Measurements from ENCODE around the gene VWA8.
"Not testable (repeated sequence)": the region's sequence is repeated elsewhere in the genome, so short reads cannot be mapped to it uniquely, and the experiment has no call there.

Gene VWA8

DNA sequence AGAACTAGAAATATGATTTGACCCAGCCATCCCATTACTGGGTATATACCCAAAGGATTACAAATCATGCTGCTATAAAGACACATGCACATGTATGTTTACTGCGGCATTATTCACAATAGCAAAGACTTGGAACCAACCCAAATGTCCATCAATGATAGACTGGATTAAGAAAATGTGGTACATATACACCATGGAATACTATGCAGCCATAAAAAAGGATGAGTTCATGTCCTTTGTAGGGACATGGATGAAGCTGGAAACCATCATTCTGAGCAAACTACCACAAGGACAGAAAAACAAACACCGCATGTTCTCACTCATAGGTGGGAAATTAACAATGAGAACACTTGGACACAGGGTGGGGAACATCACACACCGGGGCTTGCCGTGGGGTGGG, 38.0 kb downstream of the VWA8 start:
- not testable (repeated sequence) for DNase-seq (ENCODE audit: low spot score)

DNA sequence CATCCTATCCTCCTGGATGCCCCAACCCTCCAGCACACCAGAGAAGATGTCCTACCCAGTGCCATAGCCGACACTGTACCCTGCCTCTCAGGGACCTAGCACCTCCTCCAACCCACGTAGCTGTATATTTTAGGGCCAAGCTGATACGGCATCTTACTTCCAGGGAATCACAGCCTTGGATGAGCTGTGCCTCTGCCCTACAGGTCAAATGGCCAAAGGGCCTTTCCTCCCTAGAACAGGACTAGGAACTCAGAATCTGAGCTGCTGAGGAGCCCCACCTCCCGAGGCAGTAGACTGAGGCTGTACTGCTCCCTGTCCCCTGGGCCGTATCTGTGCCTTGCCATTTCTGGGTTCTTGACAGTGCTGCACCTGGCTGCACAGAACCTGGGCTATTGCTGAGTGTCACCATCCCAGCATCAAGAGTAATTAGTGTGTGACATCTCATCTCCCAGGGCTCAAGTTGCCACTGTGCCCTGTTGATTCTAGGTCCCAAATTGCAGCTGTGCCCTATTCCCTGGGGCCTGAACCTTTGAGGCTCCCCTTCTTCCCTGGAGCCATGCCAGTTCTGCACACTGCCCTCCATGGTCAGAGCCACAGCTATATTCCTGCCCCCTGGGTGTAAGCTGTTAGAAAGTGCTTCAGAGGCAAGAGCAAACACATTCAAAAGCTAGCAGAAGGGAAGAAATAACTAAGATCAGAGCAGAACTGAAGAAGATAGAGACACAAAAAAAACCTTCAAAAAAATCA, 41.0 kb downstream of the VWA8 start:
- DNase-seq (ENCODE audit: low spot score): no peak

DNA sequence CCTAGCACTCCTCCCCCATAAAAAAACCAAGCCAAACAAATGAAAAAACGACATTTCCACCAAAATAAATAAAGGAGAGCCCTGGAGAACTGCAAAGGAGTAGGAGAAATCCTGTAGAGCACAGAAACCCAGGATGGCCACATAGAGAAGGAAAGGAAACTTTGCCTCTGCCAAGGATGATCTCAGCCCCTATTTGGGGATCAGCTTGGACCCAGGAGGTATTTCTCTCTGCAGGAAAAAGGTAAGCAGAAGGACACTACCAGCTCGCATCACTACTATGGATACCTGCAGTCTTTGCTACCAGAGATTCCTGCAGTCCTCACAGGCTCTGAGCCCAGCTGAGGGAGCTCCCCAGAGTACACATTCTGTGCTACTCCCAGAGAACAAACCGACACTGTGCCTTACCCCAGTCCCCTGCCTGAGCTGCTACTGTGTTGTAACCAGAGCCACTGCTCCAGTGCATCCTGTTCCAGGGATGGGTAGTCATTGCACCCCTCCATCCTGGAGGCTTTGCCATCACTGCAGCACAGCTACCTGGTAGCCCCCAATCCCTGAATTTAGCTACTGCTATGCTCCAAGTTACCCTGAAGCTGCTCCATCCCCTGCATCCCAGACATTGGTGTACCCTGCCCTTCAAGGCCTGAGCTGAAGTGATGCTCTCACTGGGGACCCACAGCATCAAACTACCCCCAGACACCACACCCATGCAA, 41.7 kb downstream of the VWA8 start:
- DNase-seq (ENCODE audit: low spot score): no peak

DNA sequence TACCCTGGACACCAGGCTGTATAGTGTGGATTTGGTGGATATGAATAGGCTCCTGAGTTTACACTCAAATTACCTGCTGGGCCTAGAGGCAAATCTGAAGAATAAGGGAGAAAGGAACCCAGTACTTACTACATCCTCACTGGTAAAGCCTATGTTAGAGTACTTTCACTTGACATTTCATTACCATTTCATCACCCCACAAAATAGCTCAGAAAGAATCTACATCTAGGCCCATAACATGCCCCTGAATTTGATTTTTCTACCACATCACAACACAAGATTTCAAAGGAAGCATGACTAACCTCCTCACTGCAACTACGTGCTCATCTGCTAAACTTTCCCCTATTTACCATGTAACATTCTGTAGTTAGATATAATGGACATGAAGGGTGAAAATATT, 43.3 kb downstream of the VWA8 start:
- no peak for DNase-seq (ENCODE audit: low spot score)

DNA sequence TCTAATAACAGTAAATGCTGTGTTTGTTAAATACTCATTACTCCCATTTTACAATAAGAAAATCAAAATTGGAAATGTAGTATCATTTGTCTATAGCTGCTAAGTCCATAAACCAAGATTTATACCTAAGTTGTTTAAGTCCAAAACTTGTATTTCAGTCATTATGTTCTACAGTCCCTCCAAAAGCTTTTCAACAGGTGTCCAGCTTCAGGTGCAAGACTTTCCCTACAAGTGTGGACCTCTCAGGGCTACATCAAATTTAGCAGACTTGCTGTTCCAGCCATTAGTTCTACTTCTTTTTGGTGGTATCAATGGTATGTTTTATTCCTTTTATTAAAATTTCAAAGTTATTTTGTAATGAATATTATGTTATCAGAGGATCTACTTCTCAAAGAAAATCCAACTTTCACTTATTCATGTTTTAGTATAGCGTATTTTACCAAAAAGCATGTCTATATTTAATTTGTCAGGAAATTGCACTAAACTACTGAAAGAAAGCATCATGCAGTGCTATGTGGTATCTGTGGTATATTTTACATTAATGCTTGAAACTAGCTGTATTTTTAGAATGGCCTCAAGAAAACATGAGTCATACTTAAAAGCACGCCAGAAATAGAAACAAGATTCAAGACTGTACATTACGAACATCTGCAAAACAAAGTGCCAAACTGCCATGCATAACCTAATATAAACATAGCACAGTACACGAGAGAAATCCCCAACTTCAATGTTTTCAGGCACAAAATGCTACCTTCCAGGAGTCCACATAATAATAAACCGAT, 44.5 kb downstream of the VWA8 start:
- DNase-seq (ENCODE audit: low spot score): no peak

DNA sequence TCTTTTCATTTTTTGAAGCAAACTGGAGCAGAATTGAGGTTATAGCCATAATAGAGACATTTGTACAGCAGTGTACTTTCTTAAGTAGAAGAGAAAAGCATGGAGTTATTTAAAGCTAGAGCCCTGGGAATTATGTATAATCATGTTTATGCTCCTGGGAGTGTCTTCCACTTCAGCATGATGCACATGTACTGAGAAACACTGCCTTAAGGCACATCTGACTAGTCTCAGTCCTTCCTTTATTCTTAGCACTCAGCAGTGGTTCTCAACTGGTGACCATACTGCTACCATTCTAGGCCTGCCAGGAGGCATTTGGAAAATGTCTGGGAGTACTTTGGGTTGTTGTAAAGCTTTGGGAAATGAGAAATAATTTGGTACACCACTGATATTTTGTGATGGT, 45.8 kb downstream of the VWA8 start:
- no peak for DNase-seq (ENCODE audit: low spot score)

DNA sequence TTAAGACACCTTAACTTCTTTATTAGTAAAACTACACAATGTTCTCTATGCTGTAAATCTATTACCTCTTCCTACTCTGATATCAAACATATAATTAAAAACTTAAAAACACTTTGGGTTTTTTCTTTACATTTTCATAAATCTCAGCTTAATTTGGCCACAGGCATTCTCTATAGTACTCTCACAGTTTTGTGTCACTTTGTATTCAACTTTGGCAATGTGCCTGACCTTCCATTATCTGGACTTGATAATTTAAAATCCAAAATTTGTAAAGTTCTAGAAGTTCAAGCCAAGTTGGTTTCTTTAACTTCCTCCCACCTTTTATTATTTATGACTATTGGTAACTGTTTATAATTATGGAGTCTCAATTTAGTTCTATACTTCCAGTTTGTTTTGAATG, 46.4 kb downstream of the VWA8 start:
- DNase-seq (ENCODE audit: low spot score): no peak

DNA sequence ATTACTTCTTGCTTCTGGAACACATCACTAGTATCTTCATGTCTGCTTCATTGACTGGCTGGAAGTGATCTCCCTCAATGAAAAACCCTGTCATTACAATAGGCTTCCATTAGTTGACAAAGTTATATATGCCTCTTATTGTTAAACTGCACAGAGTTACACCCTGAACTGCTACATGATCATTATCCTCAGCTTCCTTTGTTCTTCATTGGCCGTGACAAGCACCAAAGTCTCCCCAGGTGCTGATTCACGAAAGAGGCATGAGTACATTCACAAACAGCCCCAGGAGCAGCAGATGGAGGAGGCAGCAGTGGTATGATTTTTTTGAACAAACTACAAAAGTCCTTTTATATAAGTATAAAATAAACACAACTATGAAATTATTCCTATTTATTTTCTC, 51.4 kb downstream of the VWA8 start:
- no peak for DNase-seq (ENCODE audit: low spot score)

DNA sequence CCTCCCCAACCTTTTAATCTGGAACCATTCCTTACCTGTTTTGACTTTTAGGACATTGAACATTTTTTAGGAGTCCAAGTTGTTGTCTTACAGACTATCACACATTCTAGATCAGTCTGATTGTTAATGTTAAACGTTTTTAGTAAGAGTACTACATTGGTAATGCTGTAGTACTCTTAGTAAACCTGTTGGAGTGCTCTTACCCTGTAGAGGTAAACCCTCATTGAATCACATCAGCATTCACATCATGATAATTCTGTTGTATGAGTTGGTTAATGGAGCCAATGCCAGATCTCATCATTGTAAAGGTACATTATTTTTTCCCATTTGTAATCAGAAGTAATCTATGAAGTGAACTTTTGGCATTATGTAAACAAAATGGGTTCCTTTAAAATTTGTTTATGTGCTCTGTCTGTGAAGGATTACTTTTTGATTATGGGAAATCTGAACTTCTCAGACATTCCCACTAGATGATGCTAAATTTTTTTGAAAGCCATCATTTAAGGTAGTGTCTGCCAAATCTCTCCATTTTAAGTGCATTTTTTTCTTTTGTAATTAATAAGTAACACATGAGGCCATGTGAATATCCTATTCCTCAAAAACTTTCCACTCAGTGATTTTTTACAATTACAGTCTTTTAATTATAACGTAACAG, 55.2 kb downstream of the VWA8 start:
- no peak for DNase-seq (ENCODE audit: low spot score)

DNA sequence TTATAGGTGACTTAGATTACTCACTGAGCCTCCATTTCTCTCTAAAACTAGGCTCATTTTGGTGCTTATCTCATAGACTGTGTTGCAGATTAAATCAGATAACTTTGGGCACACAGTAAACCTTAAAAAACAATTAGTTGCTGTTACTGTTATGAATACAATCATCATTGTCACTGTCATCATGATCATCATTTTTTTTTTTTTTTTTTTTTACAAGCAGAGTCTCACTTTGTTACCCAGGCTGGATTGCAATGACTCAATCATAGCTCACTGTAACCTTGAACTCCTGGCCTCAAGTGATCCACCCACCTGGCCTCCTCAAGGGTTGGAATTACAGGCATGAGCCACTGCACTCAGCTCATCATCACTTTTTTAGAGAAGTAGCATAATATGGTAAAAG, 60.0 kb downstream of the VWA8 start:
- DNase-seq (ENCODE audit: low spot score): no peak

DNA sequence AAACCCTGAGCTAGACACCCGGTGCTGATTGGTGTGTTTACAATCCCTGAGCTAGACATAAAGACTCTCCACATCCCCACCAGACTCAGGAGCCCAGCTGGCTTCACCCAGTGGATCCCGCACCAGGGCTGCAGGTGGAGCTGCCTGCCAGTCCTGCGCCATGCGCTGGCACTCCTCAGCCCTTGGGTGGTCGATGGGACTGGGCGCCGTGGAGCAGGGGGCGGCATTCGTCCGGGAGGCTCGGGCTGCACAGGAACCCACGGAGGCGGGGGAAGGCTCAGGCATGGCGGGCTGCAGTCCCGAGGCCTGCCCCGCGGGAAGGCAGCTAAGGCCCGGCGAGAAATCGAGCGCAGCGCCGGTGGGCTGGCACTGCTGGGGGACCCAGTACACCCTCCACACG, 62.5 kb downstream of the VWA8 start:
- not testable (repeated sequence) for DNase-seq (ENCODE audit: low spot score)

DNA sequence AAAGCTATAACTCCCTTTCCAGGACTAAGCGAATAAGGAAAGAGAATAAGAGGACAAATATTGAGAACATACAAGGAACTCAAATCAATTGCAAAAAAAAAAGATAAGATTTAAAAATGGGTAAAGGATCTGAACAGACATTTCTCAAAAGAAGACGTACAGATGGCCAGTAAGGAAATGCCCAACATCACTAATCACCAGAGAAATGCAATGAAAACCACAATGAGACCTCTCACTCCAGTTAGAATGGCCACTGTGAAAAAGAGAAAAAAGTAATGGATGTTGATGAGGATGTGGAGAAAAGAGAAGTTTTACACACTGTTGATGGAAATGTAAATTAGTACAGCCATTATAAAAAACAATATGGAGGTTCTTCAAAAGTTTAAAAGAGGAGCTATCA, 63.8 kb downstream of the VWA8 start:
- no peak for DNase-seq (ENCODE audit: low spot score)

DNA sequence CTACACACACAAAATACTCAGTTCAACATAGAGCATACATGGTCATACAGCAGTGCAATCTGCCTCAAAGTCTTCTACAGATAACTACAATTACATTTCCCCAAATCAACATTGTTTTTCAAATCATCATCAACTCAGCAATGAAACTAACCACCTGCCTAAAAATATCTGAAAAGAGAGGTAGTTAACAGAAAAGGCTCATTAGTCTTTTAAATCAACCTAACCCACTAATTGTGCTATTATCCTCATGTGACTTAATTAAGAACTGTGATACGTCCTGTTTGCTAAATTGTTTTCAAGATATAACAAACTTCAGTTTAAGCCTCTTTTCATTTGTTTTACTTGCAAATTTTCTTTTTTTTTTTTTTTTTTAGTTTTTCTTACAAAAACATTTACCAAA, 65.4 kb downstream of the VWA8 start:
- DNase-seq (ENCODE audit: low spot score): no peak

DNA sequence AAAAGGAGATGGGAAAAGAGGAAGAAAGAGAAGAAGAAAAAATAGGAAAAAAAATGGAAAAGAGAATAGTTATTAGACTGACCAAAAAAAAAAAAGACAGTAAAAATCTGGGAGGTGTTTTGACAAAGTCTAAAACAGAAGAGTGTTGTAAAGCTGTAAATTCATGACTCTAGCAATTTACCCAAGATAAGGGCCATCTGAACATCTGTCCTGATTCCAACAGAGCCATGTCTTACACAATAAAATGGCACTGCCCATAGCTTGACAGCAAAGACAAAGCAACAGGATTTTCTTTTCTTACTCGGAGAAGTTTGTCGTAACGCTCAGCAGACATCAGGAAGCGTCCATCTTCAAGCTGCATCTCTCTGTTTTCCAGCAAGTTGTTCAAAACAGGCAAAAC, 69.8 kb downstream of the VWA8 start:
- no peak for DNase-seq (ENCODE audit: low spot score)

DNA sequence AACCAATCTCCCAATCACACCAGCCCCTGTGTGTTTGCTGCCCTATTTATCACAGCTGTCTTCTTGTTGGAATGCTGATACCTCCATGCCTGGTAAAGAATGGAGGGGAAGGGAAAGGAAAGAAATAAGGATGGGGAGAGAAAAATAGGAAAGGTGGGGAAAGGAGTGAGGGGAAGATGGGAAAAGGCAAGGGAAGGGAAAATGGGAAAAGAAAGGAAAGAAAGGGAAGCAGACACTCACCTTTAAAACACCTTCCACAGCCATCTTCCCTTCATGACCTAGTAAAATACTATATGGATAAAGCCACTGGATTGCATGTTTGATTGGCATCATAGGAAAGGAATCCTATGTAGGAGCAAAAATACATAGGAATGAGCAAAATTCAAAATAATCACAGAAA, 77.8 kb downstream of the VWA8 start:
- no peak for DNase-seq (ENCODE audit: low spot score)

DNA sequence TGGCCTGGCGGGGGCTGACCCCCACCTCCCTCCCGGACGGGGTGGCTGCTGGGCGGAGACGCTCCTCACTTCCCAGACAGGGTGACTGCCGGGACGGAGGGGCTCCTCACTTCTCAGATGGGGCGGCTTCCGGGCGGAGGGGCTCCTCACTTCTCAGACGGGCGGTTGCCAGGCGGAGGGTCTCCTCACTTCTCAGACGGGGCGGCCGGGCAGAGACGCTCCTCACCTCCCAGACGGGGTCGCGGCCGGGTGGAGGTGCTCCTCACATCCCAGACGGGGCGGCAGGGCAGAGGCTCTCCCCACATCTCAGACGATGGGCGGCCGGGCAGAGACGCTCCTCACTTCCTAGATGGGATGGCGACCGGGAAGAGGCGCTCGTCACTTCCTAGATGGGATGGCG, 79.0 kb downstream of the VWA8 start:
- not testable (repeated sequence) for DNase-seq (ENCODE audit: low spot score)

DNA sequence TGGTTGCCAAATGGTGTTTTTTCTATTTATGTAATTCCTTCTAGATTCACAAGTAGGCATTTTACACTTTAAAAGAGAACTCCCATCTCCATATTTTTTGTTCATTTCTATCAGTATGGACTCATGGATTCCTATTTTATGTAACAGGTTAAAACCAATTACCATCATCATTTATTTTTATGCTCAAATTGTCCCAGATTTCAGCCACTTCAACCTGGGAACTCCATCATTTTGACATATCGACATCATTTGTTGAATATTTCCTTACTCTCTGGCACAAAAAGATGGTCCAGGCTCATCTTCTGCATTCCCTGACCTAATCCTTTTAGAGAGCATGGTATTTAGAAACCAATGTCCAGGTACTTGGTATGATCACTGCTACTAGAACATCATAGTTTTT, 79.9 kb downstream of the VWA8 start:
- DNase-seq (ENCODE audit: low spot score): no peak

DNA sequence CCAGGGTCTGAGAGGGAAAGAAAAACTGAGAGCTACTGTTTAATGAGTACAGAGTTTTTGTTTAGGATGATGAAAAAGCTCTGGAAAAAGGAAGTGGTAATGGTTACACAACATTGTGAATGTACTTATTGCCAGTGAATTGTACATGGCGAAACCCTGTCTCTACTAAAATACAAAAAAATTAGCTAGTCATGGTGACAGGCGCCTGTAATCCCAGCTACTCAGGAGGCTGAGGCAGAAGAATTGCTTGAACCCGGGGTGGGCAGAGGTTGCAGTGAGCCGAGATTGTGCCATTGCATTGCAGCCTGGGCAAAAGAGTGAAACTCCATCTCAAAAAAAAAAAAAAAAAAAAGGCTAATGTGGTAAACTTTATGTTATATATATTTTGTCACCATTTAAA, 96.3 kb downstream of the VWA8 start:
- no peak for DNase-seq (ENCODE audit: low spot score)

DNA sequence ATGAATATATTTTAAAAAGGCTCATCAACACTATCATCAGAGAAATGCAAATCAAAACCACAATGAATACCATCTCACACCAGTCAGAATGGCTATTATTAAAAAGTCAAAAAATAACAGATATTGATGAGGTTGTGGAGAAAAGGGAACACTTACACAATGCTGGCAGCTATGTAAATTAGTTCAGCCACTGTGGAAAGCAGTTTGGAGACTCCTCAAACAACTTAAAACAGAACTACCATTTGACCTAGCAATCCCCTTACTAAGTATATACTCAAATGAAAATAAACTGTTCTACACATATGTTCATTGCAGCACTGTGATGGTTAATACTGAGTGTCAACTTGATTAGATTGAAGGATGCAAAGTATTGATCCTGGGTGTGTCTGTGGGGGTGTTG, 98.2 kb downstream of the VWA8 start:
- not testable (repeated sequence) for DNase-seq (ENCODE audit: low spot score)

DNA sequence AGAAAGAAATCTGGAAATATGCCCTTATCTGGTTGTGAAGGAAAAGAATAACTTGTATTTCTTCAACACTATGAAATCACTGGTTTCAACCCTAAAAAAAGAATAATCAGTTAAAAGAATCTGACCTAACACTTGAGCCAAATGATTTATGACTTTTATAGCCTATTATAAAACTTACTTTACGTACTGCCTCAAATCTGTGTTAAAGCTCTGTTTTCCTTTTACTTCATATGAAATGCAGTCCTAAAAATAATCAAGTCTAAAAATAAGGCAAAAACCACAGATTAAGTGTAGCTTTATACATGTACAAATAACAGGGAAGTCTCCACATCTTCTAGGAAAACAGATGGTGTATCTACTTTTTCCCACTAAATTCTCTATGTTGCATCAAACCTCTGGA, 101.3 kb downstream of the VWA8 start:
- no peak for DNase-seq (ENCODE audit: low spot score)

DNA sequence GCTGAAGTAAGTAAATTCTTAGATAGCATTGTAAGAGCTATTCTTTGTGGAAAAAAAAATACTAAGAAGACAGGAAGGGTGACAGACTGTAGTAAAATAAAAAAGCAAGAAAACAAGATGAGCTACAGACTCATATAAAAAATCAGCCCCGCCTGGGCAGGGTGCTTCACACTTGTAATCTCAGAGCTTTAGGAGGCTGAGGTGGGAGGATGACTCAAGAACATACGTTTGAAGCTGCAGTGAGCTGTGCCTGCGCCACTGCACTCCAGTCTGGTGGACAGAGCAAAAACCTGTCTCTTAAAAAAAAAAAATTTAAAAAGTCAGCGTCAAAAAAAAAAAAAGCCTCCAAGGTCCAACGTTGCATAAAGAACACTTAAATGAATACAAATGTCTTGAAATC, 102.1 kb downstream of the VWA8 start:
- no peak for DNase-seq (ENCODE audit: low spot score)

DNA sequence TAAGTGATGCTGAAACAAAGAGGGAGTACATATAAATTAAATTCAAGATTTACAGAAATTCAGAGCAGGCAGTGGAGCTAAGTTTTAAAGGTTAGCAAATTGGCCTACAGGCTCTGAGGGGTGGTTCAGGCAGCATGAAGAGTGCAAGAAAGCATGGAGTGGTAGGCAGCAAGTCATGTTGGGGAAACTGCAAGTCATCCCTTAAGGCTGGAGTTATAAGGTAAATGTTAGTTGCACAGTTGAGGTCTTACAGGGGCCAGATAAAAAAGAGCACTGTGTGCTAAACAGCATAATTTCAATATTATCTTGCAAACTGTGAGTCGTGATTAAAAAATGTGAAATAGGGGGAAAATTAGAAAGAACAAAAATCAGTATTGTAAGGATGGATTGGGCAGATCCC, 106.2 kb downstream of the VWA8 start:
- DNase-seq (ENCODE audit: low spot score): no peak

DNA sequence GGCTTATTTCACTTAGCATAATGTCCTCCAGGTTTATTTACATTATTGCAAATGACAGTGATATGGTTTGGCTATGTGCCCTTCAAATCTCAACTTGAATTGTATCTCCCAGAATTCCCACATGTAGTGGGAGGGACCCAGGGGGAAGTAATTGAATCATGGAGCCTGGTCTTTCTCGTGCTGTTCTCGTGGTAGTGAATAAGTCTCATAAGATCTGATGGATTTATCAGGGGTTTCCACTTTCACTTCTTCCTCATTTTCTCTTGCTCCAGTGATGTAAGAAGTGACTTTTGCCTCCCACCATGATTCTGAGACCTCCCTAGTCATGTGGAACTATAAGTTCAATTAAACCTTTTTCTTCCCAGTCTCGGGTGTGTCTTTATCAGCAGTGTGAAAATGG, 109.6 kb downstream of the VWA8 start:
- DNase-seq (ENCODE audit: low spot score): no peak
